Parathyroid adenoma (tissue), 2 donors: ENCODE measurements around the gene GRK2.

ENCODE experiments used
- H2AFZ ChIP-seq: fragments of 300-600 bp; sonication (generic); one replicate; pipeline ENCODE4 v1.7.0; 2017; ENCODE audit warnings: antibody characterized with exemption, mild to moderate bottlenecking
- H3K27ac ChIP-seq: fragments of 300-600 bp; sonication (generic); one replicate; pipeline ENCODE4 v1.7.0; 2017
- H3K27me3 ChIP-seq: fragments of 300-600 bp; sonication (generic); one replicate; pipeline ENCODE4 v1.7.0; 2017; ENCODE audit warnings: low read length; ENCODE audit not compliant: control insufficient read depth, insufficient read depth
- H3K36me3 ChIP-seq: fragments of 300-600 bp; sonication (generic); one replicate; pipeline ENCODE4 v1.7.0; 2017; ENCODE audit warnings: low read length; ENCODE audit not compliant: control insufficient read depth, insufficient read depth
- H3K4me1 ChIP-seq: fragments of 300-600 bp; sonication (generic); one replicate; pipeline ENCODE4 v1.7.0; 2017; ENCODE audit warnings: control low read depth
- H3K4me2 ChIP-seq: fragments of 300-600 bp; sonication (generic); one replicate; pipeline ENCODE4 v1.7.0; 2017; ENCODE audit warnings: low read length
- H3K4me3 ChIP-seq: fragments of 300-600 bp; sonication (generic); one replicate; pipeline ENCODE4 v1.7.0; 2017; ENCODE audit warnings: low read depth, low read length
- H3K79me2 ChIP-seq: fragments of 300-600 bp; sonication (generic); one replicate; pipeline ENCODE4 v1.7.0; 2017; ENCODE audit warnings: control low read depth
- H3K9ac ChIP-seq: fragments of 300-600 bp; sonication (generic); one replicate; pipeline ENCODE4 v1.7.0; 2017; ENCODE audit warnings: mild to moderate bottlenecking
- H3K9me3 ChIP-seq: fragments of 300-600 bp; sonication (generic); one replicate; pipeline ENCODE4 v1.7.0; 2017; ENCODE audit warnings: low read length; ENCODE audit not compliant: control insufficient read depth
- CTCF ChIP-seq: fragments of 300-600 bp; sonication (generic); IDR thresholded peaks from one replicate; pipeline ENCODE4 v1.7.0; 2017; ENCODE audit warnings: antibody characterized with exemption, mild to moderate bottlenecking
- donor health status: primary hyperparathyroidism.

Gene GRK2

GRCh38 chr11:67302571-67303131 is 36.4 kb downstream of the GRK2 start:
- H3K9ac ChIP-seq: no peak overlapping the region
- no peak for TF ChIP-seq CTCF
- H3K4me1 ChIP-seq: no peaks in the 10 kb centered on the region
- no peaks in the 10 kb centered on the region for H3K36me3 ChIP-seq
- H3K4me3 ChIP-seq: peak overlapping the region; percentile 68
- no peaks in the 10 kb centered on the region for H3K27me3 ChIP-seq
- no peaks in the 10 kb centered on the region for H3K79me2 ChIP-seq
- H3K9me3 ChIP-seq: no peaks in the 10 kb centered on the region
- peak overlapping the region; percentile 44 for H2AFZ ChIP-seq
- peak overlapping the region; percentile 37 for H3K27ac ChIP-seq
- H3K4me2 ChIP-seq: peak overlapping the region; percentile 91

GRCh38 chr11:67303132-67303834 is 37.0 kb downstream of the GRK2 start, which contains the start of gene SSH3:
TSS of gene SSH3 (plus strand) at chr11:67303530. CDS start at chr11:67303626, 96 bp downstream.
- Histone ChIP-seq H2AFZ (peak within 1 kb of the TSS; percentile 44), H3K27me3 (no peaks in the 10 kb centered on the region), H3K9ac (no peak within 1 kb of the TSS), H3K27ac (peak within 1 kb of the TSS; percentile 37), H3K9me3 (no peaks in the 10 kb centered on the region), H3K79me2 (no peaks in the 10 kb centered on the region), H3K4me2 (peak within 1 kb of the TSS; percentile 91), H3K4me3 (peak within 1 kb of the TSS; percentile 68), H3K4me1 (no peaks in the 10 kb centered on the region), H3K36me3 (no peaks in the 10 kb centered on the region)
- TF ChIP-seq CTCF: no peak

GRCh38 chr11:67303835-67304411 is 37.6 kb downstream of the GRK2 start:
- Histone ChIP-seq H3K9ac (no peak overlapping the region), H3K27ac (no peak overlapping the region), H3K27me3 (no peaks in the 10 kb centered on the region), H3K79me2 (no peaks in the 10 kb centered on the region), H3K4me2 (peak overlapping the region; percentile 91), H3K4me1 (no peaks in the 10 kb centered on the region), H3K4me3 (peak overlapping the region; percentile 68), H3K9me3 (no peaks in the 10 kb centered on the region), H2AFZ (peak overlapping the region; percentile 44), H3K36me3 (no peaks in the 10 kb centered on the region)
- no peak for TF ChIP-seq CTCF

GRCh38 chr11:67304511-67305113 is 38.3 kb downstream of the GRK2 start:
- H3K9ac ChIP-seq: no peak overlapping the region
- H3K79me2 ChIP-seq: no peaks in the 10 kb centered on the region
- TF ChIP-seq CTCF: no peak

More at GRCh38 chr11:67304511-67305113, 38.3 kb downstream of the GRK2 start:
- H3K4me3 ChIP-seq: peak overlapping the region; percentile 68
- H3K27ac ChIP-seq: no peak overlapping the region
- peak overlapping the region; percentile 91 for H3K4me2 ChIP-seq
- no peak overlapping the region for H2AFZ ChIP-seq
- H3K36me3 ChIP-seq: no peaks in the 10 kb centered on the region
- no peaks in the 10 kb centered on the region for H3K27me3 ChIP-seq
- H3K9me3 ChIP-seq: no peaks in the 10 kb centered on the region
- H3K4me1 ChIP-seq: no peaks in the 10 kb centered on the region
